DOHH2 (cell line): ENCODE data around the gene TMEM88.
A peak's percentile ranks its signal among the peaks of the same experiment; 100 is the strongest.

Experiments
- H3F3A ChIP-seq: fragments of 200-600 bp; sonication (generic), shearing (Covaris generic); 2 replicates; pipeline ENCODE4 v1.6.0; 2016; ENCODE audit warnings: antibody characterized with exemption, mild to moderate bottlenecking; ENCODE audit not compliant: control insufficient read depth, insufficient read depth
- H3K27ac ChIP-seq: fragments of 200-600 bp; sonication (generic); 2 replicates; pipeline ENCODE4 v1.5.1; 2014; ENCODE audit warnings: low read depth, mild to moderate bottlenecking, low read length, moderate library complexity
- H3K27me3 ChIP-seq: fragments of 200-600 bp; sonication (generic); 2 replicates; pipeline ENCODE4 v1.6.1; 2014; ENCODE audit warnings: mild to moderate bottlenecking, low read length, mixed read lengths; ENCODE audit not compliant: control insufficient read depth
- H3K36me3 ChIP-seq: fragments of 200-600 bp; sonication (generic); 2 replicates; pipeline ENCODE4 v1.6.1; 2014; ENCODE audit warnings: mild to moderate bottlenecking, low read length, moderate library complexity, mixed read lengths; ENCODE audit not compliant: control insufficient read depth
- H3K4me1 ChIP-seq: fragments of 200-600 bp; sonication (generic); 2 replicates; pipeline ENCODE4 v1.6.1; 2014; ENCODE audit warnings: mild to moderate bottlenecking, low read length, mixed read lengths; ENCODE audit not compliant: control insufficient read depth
- H3K4me2 ChIP-seq: fragments of 200-600 bp; sonication (generic); 2 replicates; pipeline ENCODE4 v1.6.0; 2014; ENCODE audit warnings: mild to moderate bottlenecking, low read length, moderate library complexity
- H3K4me3 ChIP-seq: fragments of 200-600 bp; sonication (generic); 2 replicates; pipeline ENCODE4 v1.5.1; 2014; ENCODE audit warnings: mild to moderate bottlenecking, low read length, mixed read lengths
- H3K79me2 ChIP-seq: fragments of 200-600 bp; sonication (generic); 2 replicates; pipeline ENCODE4 v1.6.1; 2014; ENCODE audit warnings: mild to moderate bottlenecking, low read length, mixed read lengths; ENCODE audit not compliant: control insufficient read depth
- H3K9me2 ChIP-seq: fragments of 200-600 bp; sonication (generic); replicated peaks from 2 replicates; pipeline ENCODE4 v1.6.1; 2014; ENCODE audit warnings: mild to moderate bottlenecking, low read length, mixed read lengths; ENCODE audit not compliant: control insufficient read depth
- H3K9me3 ChIP-seq: fragments of 200-600 bp; sonication (generic); 2 replicates; pipeline ENCODE4 v1.6.1; 2014; ENCODE audit warnings: antibody characterized with exemption, low read length, mixed read lengths; ENCODE audit not compliant: control insufficient read depth, insufficient read depth
- H4K20me1 ChIP-seq: fragments of 200-600 bp; sonication (generic); 2 replicates; pipeline ENCODE4 v1.6.0; 2014; ENCODE audit warnings: low read depth, mild to moderate bottlenecking, antibody characterized with exemption, low read length, moderate library complexity; ENCODE audit not compliant: control insufficient read depth, insufficient read depth
- CTCF ChIP-seq: fragments of 200-600 bp; sonication (generic); IDR thresholded peaks from one replicate; pipeline ENCODE4 v1.5.1; 2014; ENCODE audit warnings: antibody characterized with exemption, mild to moderate bottlenecking, low read depth, low read length; ENCODE audit not compliant: poor library complexity, severe bottlenecking
- EZH2phosphoT487 ChIP-seq: fragments of 200-600 bp; sonication (generic); IDR thresholded peaks from 2 replicates; pipeline ENCODE4 v1.6.1; 2017; ENCODE audit warnings: borderline replicate concordance, mild to moderate bottlenecking, antibody characterized with exemption, low read length, moderate library complexity, mixed read lengths

Gene TMEM88

GRCh38 chr17:7839876-7840261 is 15.0 kb upstream of the TMEM88 start:
- Histone ChIP-seq H3K36me3 (peaks cover 46% of the 10 kb centered on the region), H4K20me1 (peaks cover under 1% of the 10 kb centered on the region; the same call in 1 of the 2 replicates), H3K27me3 (no peaks in the 10 kb centered on the region), H3K4me2 (peak overlapping the region; percentile 93), H3K4me1 (peaks cover 43% of the 10 kb centered on the region), H3F3A (peaks cover 48% of the 10 kb centered on the region), H3K4me3 (peak overlapping the region; percentile 87), H3K9me2 (no peaks in the 10 kb centered on the region), H3K27ac (peak overlapping the region; percentile 96), H3K9me3 (no peaks in the 10 kb centered on the region), H3K79me2 (peaks cover 66% of the 10 kb centered on the region)
- TF ChIP-seq EZH2phosphoT487: no peak
- no peak for TF ChIP-seq CTCF

GRCh38 chr17:7840441-7840840 is 14.4 kb upstream of the TMEM88 start:
- peaks cover 52% of the 10 kb centered on the region for H3K36me3 ChIP-seq
- no peaks in the 10 kb centered on the region for H3K9me2 ChIP-seq
- peak overlapping the region; percentile 93 for H3K4me2 ChIP-seq
- peak overlapping the region; percentile 87 for H3K4me3 ChIP-seq
- TF ChIP-seq CTCF (no peak), EZH2phosphoT487 (no peak)
- no peaks in the 10 kb centered on the region for H3K27me3 ChIP-seq
- no peaks in the 10 kb centered on the region for H3K9me3 ChIP-seq
- H3F3A ChIP-seq: peaks cover 48% of the 10 kb centered on the region
- peak overlapping the region; percentile 96 for H3K27ac ChIP-seq
- H3K79me2 ChIP-seq: peaks cover 72% of the 10 kb centered on the region
- H4K20me1 ChIP-seq: peaks cover 6% of the 10 kb centered on the region; the same call in 1 of the 2 replicates
- H3K4me1 ChIP-seq: peaks cover 49% of the 10 kb centered on the region

- Histone ChIP-seq H3K4me1 (peaks cover 51% of the 10 kb centered on the region), H3K27me3 (no peaks in the 10 kb centered on the region), H3K9me2 (no peaks in the 10 kb centered on the region), H3K4me3 (peak overlapping the region; percentile 87), H3K36me3 (peaks cover 56% of the 10 kb centered on the region), H3F3A (peaks cover 48% of the 10 kb centered on the region), H3K9me3 (no peaks in the 10 kb centered on the region), H3K27ac (peak overlapping the region; percentile 96), H3K4me2 (peak overlapping the region; percentile 93), H3K79me2 (peaks cover 76% of the 10 kb centered on the region), H4K20me1 (peaks cover 8% of the 10 kb centered on the region; the same call in 1 of the 2 replicates)
- TF ChIP-seq EZH2phosphoT487 (no peak), CTCF (no peak)
Observed at GRCh38 chr17:7840875-7841274, 14.0 kb upstream of the TMEM88 start.
